GM12892 (cell line): ENCODE measurements around the gene GDF3.

Experiments
- POLR2A ChIP-seq: IDR thresholded peaks from 2 replicates; pipeline ENCODE4 v1.6.1; 2011; ENCODE audit warnings: low read depth, low read length, control low read depth
- POLR2AphosphoS5 ChIP-seq: IDR thresholded peaks from 2 replicates; pipeline ENCODE4 v1.6.1; 2011; ENCODE audit warnings: low read depth, low read length, control low read depth
- TAF1 ChIP-seq: IDR thresholded peaks from 2 replicates; pipeline ENCODE4 v1.6.1; 2011; ENCODE audit warnings: low read depth, mild to moderate bottlenecking, control low read depth, low read length, borderline replicate concordance

DNA sequence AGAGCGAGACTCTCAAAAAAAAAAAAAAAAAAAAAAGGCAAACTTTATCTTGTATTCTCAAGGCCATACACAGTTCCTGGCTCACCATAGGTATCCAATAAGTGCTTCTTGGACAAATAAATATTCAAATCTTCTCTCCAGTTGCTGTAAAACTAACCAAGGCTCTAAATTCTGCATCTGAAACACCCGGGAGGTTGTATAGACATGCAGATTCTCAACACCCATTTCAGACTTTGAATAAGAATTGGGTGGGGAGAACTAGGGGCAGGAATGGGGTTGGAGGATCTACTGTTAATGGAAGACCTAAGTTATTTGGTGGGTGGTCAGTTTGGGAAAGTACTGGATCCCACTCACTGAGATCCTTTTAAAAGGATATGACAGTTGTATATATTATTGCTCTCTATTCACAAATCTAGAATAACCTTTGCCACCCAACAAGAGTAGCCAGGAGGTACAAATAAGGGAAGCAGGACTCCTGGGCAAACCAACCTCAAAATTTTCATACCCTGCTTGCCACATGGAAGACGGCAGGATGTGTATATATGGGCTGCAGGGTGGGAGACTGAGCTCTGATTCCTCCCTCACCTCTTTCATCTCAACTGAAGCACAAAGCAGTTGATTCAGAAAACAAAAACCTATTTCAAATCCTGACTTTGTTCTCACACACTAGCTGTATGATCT, 879 bp downstream of the GDF3 start:
- TF ChIP-seq POLR2A (no peak), TAF1 (no peak), POLR2AphosphoS5 (no peak)
